Effector memory CD4-positive, alpha-beta T cell (primary cell): ENCODE results near the gene DTX1.

Experiments used
- DNase-seq, 3 donors: peaks; one replicate each; pipeline ENCODE4 v3.0.0-alpha.2; 2020
- H3K27ac ChIP-seq: 2 replicates; pipeline ENCODE4 v1.7.0; 2013; ENCODE audit warnings: mild to moderate bottlenecking, low read length, moderate library complexity; ENCODE audit not compliant: insufficient read depth, poor library complexity, severe bottlenecking
- H3K27me3 ChIP-seq: replicated peaks from 2 replicates; pipeline ENCODE4 v1.7.0; 2013; ENCODE audit warnings: mild to moderate bottlenecking, low read length; ENCODE audit not compliant: insufficient read depth, control insufficient read depth, poor library complexity, severe bottlenecking
- H3K36me3 ChIP-seq: 2 replicates; pipeline ENCODE4 v1.7.0; 2013; ENCODE audit warnings: mild to moderate bottlenecking, low read length, moderate library complexity; ENCODE audit not compliant: control insufficient read depth, insufficient read depth
- H3K4me1 ChIP-seq: 2 replicates; pipeline ENCODE4 v1.7.0; 2013; ENCODE audit warnings: low read length, mild to moderate bottlenecking; ENCODE audit not compliant: control insufficient read depth, insufficient read depth, poor library complexity, severe bottlenecking
- H3K4me3 ChIP-seq: 2 replicates; pipeline ENCODE4 v1.7.0; 2013; ENCODE audit warnings: low read length, low read depth, mild to moderate bottlenecking; ENCODE audit not compliant: insufficient read depth, poor library complexity, severe bottlenecking
- H3K9me3 ChIP-seq: 2 replicates; pipeline ENCODE4 v1.7.0; 2013; ENCODE audit warnings: mild to moderate bottlenecking, low read length, moderate library complexity; ENCODE audit not compliant: control insufficient read depth

The DTX1 gene

GRCh38 chr12:113142886-113143332 lies 86.4 kb downstream of the DTX1 start:
- Histone ChIP-seq H3K9me3 (no peaks in the 10 kb centered on the region), H3K27ac (no peak overlapping the region), H3K4me3 (no peak overlapping the region), H3K27me3 (no peaks in the 10 kb centered on the region), H3K4me1 (no peaks in the 10 kb centered on the region), H3K36me3 (no peaks in the 10 kb centered on the region)
- DNase-seq, result no peak

- H3K4me3 ChIP-seq, result no peak overlapping the region
- H3K27me3 ChIP-seq, result no peaks in the 10 kb centered on the region
- H3K4me1 ChIP-seq, result no peaks in the 10 kb centered on the region
- no peaks in the 10 kb centered on the region for H3K9me3 ChIP-seq
- no peak for DNase-seq
- no peak overlapping the region for H3K27ac ChIP-seq
- H3K36me3 ChIP-seq, result no peaks in the 10 kb centered on the region
Measured at GRCh38 chr12:113143959-113144358, 87.4 kb downstream of the DTX1 start.

- no peaks in the 10 kb centered on the region for H3K4me1 ChIP-seq
- no peaks in the 10 kb centered on the region for H3K9me3 ChIP-seq
- no peak overlapping the region for H3K27ac ChIP-seq
- H3K36me3 ChIP-seq, result no peaks in the 10 kb centered on the region
- no peak overlapping the region for H3K4me3 ChIP-seq
- H3K27me3 ChIP-seq, result no peaks in the 10 kb centered on the region
- DNase-seq, result no peak
Measured at GRCh38 chr12:113144806-113145205, 88.3 kb downstream of the DTX1 start.

GRCh38 chr12:113145720-113146551 lies 89.4 kb downstream of the DTX1 start:
- Histone ChIP-seq H3K27ac (no peak overlapping the region), H3K27me3 (no peaks in the 10 kb centered on the region), H3K36me3 (no peaks in the 10 kb centered on the region), H3K4me3 (no peak overlapping the region), H3K9me3 (no peaks in the 10 kb centered on the region), H3K4me1 (no peaks in the 10 kb centered on the region)
- no peak for DNase-seq

- no peaks in the 10 kb centered on the region for H3K4me1 ChIP-seq
- H3K4me3 ChIP-seq, result no peak overlapping the region
- no peaks in the 10 kb centered on the region for H3K9me3 ChIP-seq
- H3K27me3 ChIP-seq, result no peaks in the 10 kb centered on the region
- no peak overlapping the region for H3K27ac ChIP-seq
- no peak for DNase-seq
- H3K36me3 ChIP-seq, result no peaks in the 10 kb centered on the region
Measured at GRCh38 chr12:113146999-113147398, 90.5 kb downstream of the DTX1 start.
